HG03039 (cell line): ENCODE measurements around the gene PIGV.

Experiments used
- ATAC-seq: cut with Tn5 transposase; IDR thresholded peaks from one replicate; pipeline ENCODE4 v1.9.1; 2021; ENCODE audit warnings: mild to moderate bottlenecking, moderate library complexity; ENCODE audit not compliant: unreplicated experiment

Gene PIGV

DNA sequence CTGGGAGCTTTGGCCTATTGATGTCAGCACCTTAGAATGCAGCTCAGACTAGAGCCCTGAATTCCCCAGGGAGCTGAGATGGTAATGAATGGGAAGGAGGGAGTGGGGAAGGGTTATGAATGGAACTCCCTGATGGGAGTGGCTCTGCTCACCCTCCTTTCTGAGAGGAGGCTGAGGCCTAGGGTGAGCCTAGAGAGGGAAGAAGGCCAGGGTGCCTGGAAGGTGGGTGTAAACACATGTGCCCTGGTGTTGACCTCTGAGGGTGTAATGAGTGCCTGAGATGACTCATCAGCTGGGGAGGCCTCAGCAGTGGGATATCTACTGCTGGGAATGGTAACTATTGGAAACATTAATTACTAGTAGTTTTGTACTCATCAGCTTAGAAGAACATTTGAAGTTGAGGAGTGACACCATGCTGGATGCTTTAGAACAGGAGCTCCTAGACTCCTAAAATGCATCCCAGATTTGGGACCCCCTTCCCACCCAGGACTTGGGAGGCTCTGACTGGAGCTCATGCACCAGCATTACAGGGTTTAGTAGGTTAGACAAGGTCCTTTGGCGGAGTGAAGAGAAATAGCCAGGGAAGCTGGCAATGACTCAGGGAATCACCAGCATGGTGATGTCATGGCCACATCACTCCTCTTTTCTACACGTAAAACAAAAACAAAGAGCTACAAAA, 16.0 kb upstream of the PIGV start:
- no peak for ATAC-seq

GRCh38 chr1:26772687-26773086, 15.1 kb upstream of the PIGV start:
- ATAC-seq, result no peak

GRCh38 chr1:26774462-26774861, 13.3 kb upstream of the PIGV start:
- no peak for ATAC-seq

DNA sequence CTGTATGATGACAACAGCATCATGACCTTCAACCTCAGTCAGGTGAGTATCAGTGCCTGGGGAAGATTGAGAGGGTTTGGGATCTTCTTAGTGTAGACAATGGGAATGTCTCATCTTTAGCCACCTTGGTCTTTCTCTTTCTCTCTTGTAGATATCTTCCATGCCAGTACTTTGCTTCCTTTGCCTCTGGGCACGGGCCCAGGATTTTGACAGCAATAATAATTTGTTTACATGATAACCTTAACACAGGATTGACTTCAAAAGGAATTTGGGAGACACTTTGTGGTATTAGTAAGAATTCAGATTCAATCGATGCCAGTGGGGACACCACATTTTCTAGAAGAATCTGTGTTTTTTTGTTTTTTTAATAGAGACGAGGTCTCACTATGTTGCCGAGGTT, 12.1 kb upstream of the PIGV start:
- no peak for ATAC-seq

GRCh38 chr1:26779098-26779668, 8.6 kb upstream of the PIGV start:
- ATAC-seq, result no peak

- no peak for ATAC-seq
These were observed 7.3 kb upstream of the PIGV start for GRCh38 chr1:26780344-26780957.

GRCh38 chr1:26781206-26781825, 6.4 kb upstream of the PIGV start:
- ATAC-seq, result no peak

- ATAC-seq, result no peak
These were observed 5.1 kb upstream of the PIGV start for GRCh38 chr1:26782521-26783212.

- ATAC-seq, result no peak
These were observed 4.1 kb upstream of the PIGV start for GRCh38 chr1:26783646-26784022.

DNA sequence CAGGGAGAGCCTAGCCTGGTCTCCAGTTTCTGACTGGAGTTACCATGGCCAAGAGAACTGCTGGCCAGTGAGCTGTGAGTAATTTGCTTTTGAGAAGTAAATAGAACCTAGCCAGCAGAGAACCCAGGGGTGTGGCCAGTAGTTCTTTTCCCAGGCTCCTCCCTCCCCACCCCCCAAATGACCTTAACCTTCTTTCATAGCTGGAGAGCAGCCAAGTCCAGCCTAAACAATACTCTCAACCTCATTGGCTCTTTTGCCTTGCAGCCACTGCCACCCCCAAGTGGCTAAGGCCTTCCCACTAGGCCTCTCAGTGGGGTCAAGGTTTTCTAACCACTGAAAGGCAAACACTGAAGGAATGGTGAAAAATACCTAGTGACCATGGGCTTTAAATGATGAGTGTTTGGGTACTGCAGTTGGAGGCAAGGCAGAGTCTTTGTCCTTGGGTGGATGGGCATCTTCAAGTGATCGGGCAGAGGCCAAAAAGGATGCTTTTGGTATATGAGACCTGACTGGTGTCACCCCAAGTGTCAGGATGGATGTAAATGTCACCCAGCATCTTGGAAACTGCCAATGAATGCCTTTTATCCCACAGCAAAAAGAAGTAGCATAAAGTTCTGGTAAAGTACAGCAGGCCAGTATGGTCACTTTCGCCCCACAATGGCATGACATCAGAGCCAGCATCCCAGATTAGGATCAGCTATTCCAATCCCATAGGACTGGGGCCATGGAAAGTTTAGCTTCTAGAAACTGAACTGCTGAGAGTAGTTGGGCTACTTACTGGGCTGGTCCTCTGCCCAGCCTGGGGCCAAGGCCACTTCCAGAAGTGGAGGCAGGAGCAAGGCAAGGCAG, 3.5 kb upstream of the PIGV start:
- ATAC-seq, result no peak

DNA sequence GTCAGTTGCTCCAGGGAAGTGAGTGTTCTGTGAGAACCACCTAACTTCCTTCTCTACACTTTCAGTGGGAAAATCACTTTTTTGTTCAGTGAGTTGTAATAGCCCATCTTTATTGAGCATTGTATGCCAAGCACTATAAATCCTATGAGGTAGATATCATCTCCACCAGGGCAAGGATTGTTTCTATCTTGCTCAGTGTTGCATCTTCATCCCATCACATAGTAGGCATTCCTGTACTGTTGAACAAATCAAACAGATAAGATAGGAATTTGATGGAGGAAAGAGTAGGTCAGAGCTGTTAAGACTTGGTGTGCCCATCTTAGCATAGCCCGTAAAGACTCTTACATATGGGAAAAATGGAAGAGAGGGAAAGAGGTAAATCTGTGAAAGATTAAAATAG, 2.9 kb upstream of the PIGV start:
- no peak for ATAC-seq

DNA sequence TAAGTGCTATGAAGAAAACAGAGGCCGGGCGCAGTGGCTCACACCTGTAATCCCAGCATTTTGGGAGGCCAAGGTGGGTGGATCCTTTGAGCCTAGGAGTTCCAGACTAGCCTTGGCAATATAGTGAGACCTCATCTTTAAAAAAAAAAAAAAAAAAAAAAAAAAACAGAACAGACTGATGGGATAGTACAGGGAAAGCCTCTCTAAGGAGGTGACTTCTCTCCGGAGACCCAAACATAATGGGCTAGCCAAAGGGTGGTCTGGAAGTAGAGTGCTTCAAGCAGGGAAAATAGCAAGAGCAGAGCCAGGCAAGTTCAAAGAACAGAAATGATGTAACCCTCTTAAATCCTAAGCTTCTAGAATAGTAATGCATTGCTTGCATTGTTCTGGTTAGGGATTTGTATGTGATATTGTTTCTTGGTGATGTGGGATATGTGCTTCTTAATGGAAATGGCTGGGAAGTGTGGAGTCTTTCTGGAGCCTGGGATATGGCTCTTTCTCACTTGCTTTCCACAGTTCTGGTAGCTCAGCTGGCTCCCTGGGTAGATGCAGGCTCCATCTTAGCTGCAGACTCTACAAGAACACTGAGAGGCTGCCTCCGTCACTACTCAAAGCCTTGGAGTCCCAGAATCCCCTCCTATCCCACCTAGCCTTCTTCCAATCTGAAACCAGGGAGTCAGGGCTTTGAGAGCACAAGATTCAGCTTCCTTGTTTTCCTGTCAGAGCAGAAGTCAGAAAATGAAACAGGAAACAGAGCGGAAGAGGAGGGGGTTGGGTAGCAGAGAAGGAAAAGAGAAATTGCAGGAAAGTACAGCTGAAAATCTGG, 1.9 kb upstream of the PIGV start:
- no peak for ATAC-seq

- no peak for ATAC-seq
These were observed 1.0 kb upstream of the PIGV start for GRCh38 chr1:26786437-26787380.

- peak; percentile 42 for ATAC-seq
These were observed 407 bp upstream of the PIGV start for GRCh38 chr1:26787381-26787705.

- ATAC-seq, result no peak
These were observed 700 bp downstream of the PIGV start for GRCh38 chr1:26788515-26788785.

- ATAC-seq, result no peak
These were observed 1.3 kb downstream of the PIGV start for GRCh38 chr1:26788836-26789611.

DNA sequence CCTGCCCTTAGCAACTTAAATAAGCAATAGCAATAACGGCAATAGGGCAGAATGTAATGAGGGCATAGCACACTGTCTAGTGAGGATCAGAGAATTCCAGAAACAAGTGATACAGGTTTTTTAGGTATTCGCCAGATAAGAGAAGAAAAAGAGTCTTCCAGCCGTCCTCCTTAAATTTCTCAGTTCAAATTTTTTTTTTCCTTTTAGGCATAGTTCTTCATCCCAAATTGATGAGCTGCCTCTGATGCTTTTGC, 1.8 kb downstream of the PIGV start:
- no peak for ATAC-seq

GRCh38 chr1:26789931-26790330, 2.2 kb downstream of the PIGV start:
- ATAC-seq, result no peak

DNA sequence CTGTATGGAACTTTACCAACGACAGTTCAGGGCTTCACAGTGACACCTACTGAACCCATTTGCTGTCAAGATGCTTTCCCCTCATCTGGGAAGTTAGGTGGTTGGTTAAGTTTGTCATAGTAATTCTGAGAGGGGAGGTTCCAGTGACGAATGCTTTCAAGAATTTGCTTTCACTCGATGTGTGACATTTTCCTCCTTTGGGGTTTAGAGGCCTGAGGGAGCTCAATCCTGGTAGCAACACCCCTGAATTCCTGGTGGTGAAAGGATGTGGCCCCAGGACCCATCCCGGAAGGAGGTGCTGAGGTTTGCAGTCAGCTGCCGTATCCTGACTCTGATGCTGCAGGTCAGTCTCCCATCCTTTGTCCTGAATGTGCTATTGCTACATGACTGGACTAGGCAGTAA, 2.8 kb downstream of the PIGV start:
- no peak for ATAC-seq
